ENCODE data around the gene ABLIM1.

The ABLIM1 gene

GRCh38 chr10:114399576-114399975, 258.5 kb downstream of the ABLIM1 start:
- TF ChIP-seq REST (IDR thresholded peaks at IDR 0.05; ENCODE audit: low read depth) (no peak), CREB1 (IDR thresholded peaks at IDR 0.05; ENCODE audit: low read depth) (no peak), USF1 (IDR thresholded peaks at IDR 0.05) (no peak), MAX (IDR thresholded peaks at IDR 0.05) (no peak)

GRCh38 chr10:114398587-114399331, 259.3 kb downstream of the ABLIM1 start:
- no peak for TF ChIP-seq REST (IDR thresholded peaks at IDR 0.05; ENCODE audit: low read depth)
- TF ChIP-seq RAD21 (IDR thresholded peaks at IDR 0.05; ENCODE audit: low read depth), result no peak
- TF ChIP-seq MAX (IDR thresholded peaks at IDR 0.05), result no peak
- TF ChIP-seq NFIC (IDR thresholded peaks at IDR 0.05), result peak; percentile 76

- no peak for TF ChIP-seq REST (IDR thresholded peaks at IDR 0.05; ENCODE audit: low read depth)
- TF ChIP-seq TCF12 (IDR thresholded peaks at IDR 0.05; ENCODE audit: low read depth), result no peak
- TF ChIP-seq CREB1 (IDR thresholded peaks at IDR 0.05; ENCODE audit: low read depth), result no peak
- no peak for TF ChIP-seq EP300 (IDR thresholded peaks at IDR 0.05; ENCODE audit: borderline replicate concordance)
- no peak for TF ChIP-seq CEBPB (IDR thresholded peaks at IDR 0.05)
- TF ChIP-seq EGR1 (IDR thresholded peaks at IDR 0.05), result no peak
- no peak for TF ChIP-seq FOXM1 (IDR thresholded peaks at IDR 0.05; ENCODE audit: borderline replicate concordance, low read depth)
- no peak for TF ChIP-seq MAX (IDR thresholded peaks at IDR 0.05)
- TF ChIP-seq TEAD4 (IDR thresholded peaks at IDR 0.05), result no peak
- TF ChIP-seq RAD21 (IDR thresholded peaks at IDR 0.05; ENCODE audit: low read depth), result no peak
- no peak for TF ChIP-seq YY1 (IDR thresholded peaks at IDR 0.05; ENCODE audit: low read depth)
- TF ChIP-seq USF1 (IDR thresholded peaks at IDR 0.05), result no peak
- TF ChIP-seq ZBTB7A (IDR thresholded peaks at IDR 0.05; ENCODE audit: low read depth), result no peak
- TF ChIP-seq TAF1 (IDR thresholded peaks at IDR 0.05; ENCODE audit: low read depth), result no peak
- TF ChIP-seq NFIC (IDR thresholded peaks at IDR 0.05), result no peak
Measured at GRCh38 chr10:114397651-114398145, 260.4 kb downstream of the ABLIM1 start.

GRCh38 chr10:114396464-114396863, 261.6 kb downstream of the ABLIM1 start:
- no peak for TF ChIP-seq TCF12 (IDR thresholded peaks at IDR 0.05; ENCODE audit: low read depth)
- TF ChIP-seq YY1 (IDR thresholded peaks at IDR 0.05; ENCODE audit: low read depth), result no peak

Measured in Ishikawa (cell line).